LNCAP (cell line): Measurements from ENCODE around the gene SYNE1.

Source experiments
- TF ChIP-seq, protein P1 (sequence below): fragments of 450-650 bp; IDR thresholded peaks from 2 replicates; pipeline ENCODE4 v1.5.1; 2017; ENCODE audit warnings: mild to moderate bottlenecking

SYNE1 gene

GRCh38 chr6:152188011-152188410 is 449.2 kb downstream of the SYNE1 start:
- TF ChIP-seq, protein P1, sequence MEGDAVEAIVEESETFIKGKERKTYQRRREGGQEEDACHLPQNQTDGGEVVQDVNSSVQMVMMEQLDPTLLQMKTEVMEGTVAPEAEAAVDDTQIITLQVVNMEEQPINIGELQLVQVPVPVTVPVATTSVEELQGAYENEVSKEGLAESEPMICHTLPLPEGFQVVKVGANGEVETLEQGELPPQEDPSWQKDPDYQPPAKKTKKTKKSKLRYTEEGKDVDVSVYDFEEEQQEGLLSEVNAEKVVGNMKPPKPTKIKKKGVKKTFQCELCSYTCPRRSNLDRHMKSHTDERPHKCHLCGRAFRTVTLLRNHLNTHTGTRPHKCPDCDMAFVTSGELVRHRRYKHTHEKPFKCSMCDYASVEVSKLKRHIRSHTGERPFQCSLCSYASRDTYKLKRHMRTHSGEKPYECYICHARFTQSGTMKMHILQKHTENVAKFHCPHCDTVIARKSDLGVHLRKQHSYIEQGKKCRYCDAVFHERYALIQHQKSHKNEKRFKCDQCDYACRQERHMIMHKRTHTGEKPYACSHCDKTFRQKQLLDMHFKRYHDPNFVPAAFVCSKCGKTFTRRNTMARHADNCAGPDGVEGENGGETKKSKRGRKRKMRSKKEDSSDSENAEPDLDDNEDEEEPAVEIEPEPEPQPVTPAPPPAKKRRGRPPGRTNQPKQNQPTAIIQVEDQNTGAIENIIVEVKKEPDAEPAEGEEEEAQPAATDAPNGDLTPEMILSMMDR, result no peak

GRCh38 chr6:152186840-152187239 is 450.3 kb downstream of the SYNE1 start:
- TF ChIP-seq, protein P1, result no peak

GRCh38 chr6:152184917-152185574 is 452.1 kb downstream of the SYNE1 start:
- TF ChIP-seq, protein P1, result no peak

DNA sequence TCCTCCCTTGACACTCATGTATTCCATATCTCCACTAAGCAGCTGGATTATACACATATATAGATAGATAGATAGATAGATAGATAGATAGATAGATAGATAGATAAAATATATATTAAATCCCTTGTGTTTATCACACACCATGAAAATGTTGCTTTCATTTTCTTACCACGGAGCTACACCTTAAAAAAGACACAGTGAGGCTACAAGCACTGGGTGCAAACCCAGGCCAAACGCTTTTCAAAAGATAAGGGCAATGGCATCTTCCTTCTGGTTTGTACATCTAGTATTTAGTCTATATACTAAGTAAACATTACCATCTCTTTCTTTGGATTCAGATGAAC is 452.6 kb downstream of the SYNE1 start:
- TF ChIP-seq, protein P1, result no peak

GRCh38 chr6:152180601-152181000 is 456.6 kb downstream of the SYNE1 start:
- TF ChIP-seq, protein P1, result no peak

DNA sequence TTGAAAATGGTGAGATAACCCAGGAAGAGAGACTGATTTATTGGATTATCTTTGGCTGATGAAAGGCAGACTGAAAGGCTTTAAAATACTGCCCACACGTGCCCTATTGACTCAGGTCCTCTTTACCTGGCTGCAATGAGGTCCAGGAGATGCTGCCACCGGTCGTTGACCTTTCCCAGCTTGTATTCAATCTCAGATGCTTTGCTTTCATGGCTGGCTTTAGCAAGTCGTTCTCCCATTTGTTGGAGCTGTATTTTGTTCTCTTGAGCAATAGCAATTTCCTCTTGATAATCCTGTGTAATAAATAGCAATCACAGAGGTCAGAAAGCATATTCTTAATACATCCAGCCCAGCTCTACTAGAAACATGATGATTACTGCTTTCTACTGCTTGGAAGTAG is 460.9 kb downstream of the SYNE1 start:
- TF ChIP-seq, protein P1, result no peak

GRCh38 chr6:152173957-152174356 is 463.2 kb downstream of the SYNE1 start:
- TF ChIP-seq, protein P1, result no peak

DNA sequence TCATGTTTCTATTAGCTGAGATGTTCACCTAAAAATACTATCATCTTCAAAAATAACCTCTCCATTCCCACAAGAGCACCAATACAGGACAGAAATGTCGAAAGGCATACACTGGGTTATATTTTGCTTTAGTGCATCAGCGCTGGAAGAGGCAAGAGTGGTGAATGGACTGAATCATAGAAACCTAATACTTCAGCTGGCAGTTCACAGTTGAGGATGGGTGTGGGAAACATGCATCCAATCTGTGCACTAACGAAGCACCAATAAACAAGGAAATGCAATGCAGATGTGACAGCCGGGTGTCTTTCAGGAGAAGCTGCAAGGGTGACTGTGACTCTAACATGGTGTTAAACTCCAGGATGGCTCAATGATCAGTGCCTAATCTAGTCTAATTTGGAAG is 463.8 kb downstream of the SYNE1 start:
- TF ChIP-seq, protein P1, result no peak
